Measurements from ENCODE around the gene RAD51B. TPM values are rescaled to one million over a fixed set of nuclear protein-coding genes. Genes with fewer than 3 reads are reported as not detected.

The RAD51B gene
- total RNA-seq, 1 experiment from 2014 or later: 10.8 TPM

- H3K27me3 ChIP-seq (ENCODE audit: low read length): no peaks in the 10 kb centered on the region
- H3K9me2 ChIP-seq (replicated peaks; ENCODE audit: low read length): no peaks in the 10 kb centered on the region
- CTCF ChIA-PET: no interaction called here
- H3K4me1 ChIP-seq (ENCODE audit: insufficient read depth, low read length): peaks cover 31% of the 10 kb centered on the region
- H3K4me3 ChIP-seq (ENCODE audit: low read length): no peak overlapping the region
- H3K9ac ChIP-seq (ENCODE audit: low read length): no peak overlapping the region
- ATAC-seq (no peak), DNase-seq (no peak)
- H3K79me2 ChIP-seq (ENCODE audit: low read length): no peaks in the 10 kb centered on the region
- no peaks in the 10 kb centered on the region for H3K36me3 ChIP-seq (ENCODE audit: low read depth, low read length)
- TF ChIP-seq EZH2 (IDR thresholded peaks at IDR 0.05; ENCODE audit: low read length, unreplicated experiment) (no peak), EZH2phosphoT487 (IDR thresholded peaks at IDR 0.05; ENCODE audit: borderline replicate concordance, low read length) (no peak), CTCF (conservative IDR thresholded peaks at IDR 0.05; ENCODE audit: low read depth, low read length) (no peak)
- no peaks in the 10 kb centered on the region for H3K9me3 ChIP-seq (ENCODE audit: low read length)
- no peaks in the 10 kb centered on the region for H4K20me1 ChIP-seq (ENCODE audit: low read length)
- intact Hi-C loops (cut with micrococcal nuclease): no loop called here
- H2AFZ ChIP-seq (ENCODE audit: low read length): no peak overlapping the region
- no peak overlapping the region for H3K4me2 ChIP-seq (ENCODE audit: low read length)
- H3F3A ChIP-seq (ENCODE audit: low read length, unreplicated experiment): no peaks in the 10 kb centered on the region
- BruUV-seq (replicated peaks): no TSS peak
- H3K27ac ChIP-seq (ENCODE audit: low read length): no peak overlapping the region
- POLR2A ChIA-PET (ENCODE audit: unreplicated experiment): no interaction called here
Measured at GRCh38 chr14:68705741-68706283, 886.2 kb downstream of the RAD51B start.

GRCh38 chr14:68707482-68707881 lies 887.9 kb downstream of the RAD51B start:
- BruUV-seq (replicated peaks): no TSS peak
- Histone ChIP-seq H3K4me2 (ENCODE audit: low read length) (no peak overlapping the region), H3K9me3 (ENCODE audit: low read length) (no peaks in the 10 kb centered on the region), H3K27ac (ENCODE audit: low read length) (no peak overlapping the region), H3K79me2 (ENCODE audit: low read length) (no peaks in the 10 kb centered on the region), H3F3A (ENCODE audit: low read length, unreplicated experiment) (no peaks in the 10 kb centered on the region), H3K4me3 (ENCODE audit: low read length) (no peak overlapping the region), H4K20me1 (ENCODE audit: low read length) (no peaks in the 10 kb centered on the region), H3K9me2 (replicated peaks; ENCODE audit: low read length) (no peaks in the 10 kb centered on the region), H3K9ac (ENCODE audit: low read length) (no peak overlapping the region), H3K36me3 (ENCODE audit: low read depth, low read length) (no peaks in the 10 kb centered on the region), H3K27me3 (ENCODE audit: low read length) (no peaks in the 10 kb centered on the region), H3K4me1 (ENCODE audit: insufficient read depth, low read length) (peaks cover 29% of the 10 kb centered on the region), H2AFZ (ENCODE audit: low read length) (no peak overlapping the region)
- no peak for DNase-seq
- ATAC-seq: no peak
- TF ChIP-seq EZH2phosphoT487 (IDR thresholded peaks at IDR 0.05; ENCODE audit: borderline replicate concordance, low read length) (no peak), EZH2 (IDR thresholded peaks at IDR 0.05; ENCODE audit: low read length, unreplicated experiment) (no peak), CTCF (conservative IDR thresholded peaks at IDR 0.05; ENCODE audit: low read depth, low read length) (no peak)
- intact Hi-C loops (cut with micrococcal nuclease): no loop called here
- ChIA-PET CTCF (no interaction called here), POLR2A (ENCODE audit: unreplicated experiment) (no interaction called here)

GRCh38 chr14:68708343-68708742 lies 888.8 kb downstream of the RAD51B start:
- no peak overlapping the region for H3K4me2 ChIP-seq (ENCODE audit: low read length)
- no peak overlapping the region for H2AFZ ChIP-seq (ENCODE audit: low read length)
- intact Hi-C loops (cut with micrococcal nuclease): no loop called here
- POLR2A ChIA-PET (ENCODE audit: unreplicated experiment): no interaction called here
- TF ChIP-seq EZH2 (IDR thresholded peaks at IDR 0.05; ENCODE audit: low read length, unreplicated experiment): no peak
- H3K27me3 ChIP-seq (ENCODE audit: low read length): no peaks in the 10 kb centered on the region
- ATAC-seq: no peak
- no peak overlapping the region for H3K9ac ChIP-seq (ENCODE audit: low read length)
- CTCF ChIA-PET: no interaction called here
- DNase-seq: no peak
- no TSS peak for BruUV-seq (replicated peaks)
- no peaks in the 10 kb centered on the region for H3K79me2 ChIP-seq (ENCODE audit: low read length)
- H3K27ac ChIP-seq (ENCODE audit: low read length): no peak overlapping the region
- H4K20me1 ChIP-seq (ENCODE audit: low read length): no peaks in the 10 kb centered on the region
- H3F3A ChIP-seq (ENCODE audit: low read length, unreplicated experiment): no peaks in the 10 kb centered on the region
- H3K4me3 ChIP-seq (ENCODE audit: low read length): no peak overlapping the region
- no peaks in the 10 kb centered on the region for H3K9me2 ChIP-seq (replicated peaks; ENCODE audit: low read length)
- no peaks in the 10 kb centered on the region for H3K36me3 ChIP-seq (ENCODE audit: low read depth, low read length)
- peaks cover 20% of the 10 kb centered on the region for H3K4me1 ChIP-seq (ENCODE audit: insufficient read depth, low read length)
- H3K9me3 ChIP-seq (ENCODE audit: low read length): no peaks in the 10 kb centered on the region

Data from PC-3 (cell line).